ENCODE measurements around the gene TBC1D19.
A peak's percentile ranks its signal among the peaks of the same experiment; 100 is the strongest.
"Not testable (repeated sequence)": the region's sequence is repeated elsewhere in the genome, so short reads cannot be mapped to it uniquely, and the experiment has no call there.

The TBC1D19 gene

GRCh38 chr4:26574563-26574962 is 9.3 kb upstream of the TBC1D19 start:
- no peak for DNase-seq (ENCODE audit: extremely low read depth, insufficient read length)
- H3K27me3 ChIP-seq (replicated peaks; ENCODE audit: control insufficient read depth, insufficient read depth, low read length) = no peaks in the 10 kb centered on the region
- H3K4me3 ChIP-seq (replicated peaks; ENCODE audit: low read depth, low read length) = no peak overlapping the region
- no peak for TF ChIP-seq CTCF (IDR thresholded peaks at IDR 0.05; ENCODE audit: insufficient read depth, low read length, poor library complexity, severe bottlenecking)
- H3K36me3 ChIP-seq (ENCODE audit: control insufficient read depth, insufficient read depth, low read length) = no peaks in the 10 kb centered on the region

GRCh38 chr4:26576231-26576739 is 7.6 kb upstream of the TBC1D19 start:
- TF ChIP-seq CTCF (IDR thresholded peaks at IDR 0.05; ENCODE audit: insufficient read depth, low read length, poor library complexity, severe bottlenecking) = no peak
- Histone ChIP-seq H3K36me3 (ENCODE audit: control insufficient read depth, insufficient read depth, low read length) (no peaks in the 10 kb centered on the region), H3K4me3 (replicated peaks; ENCODE audit: low read depth, low read length) (no peak overlapping the region), H3K27me3 (replicated peaks; ENCODE audit: control insufficient read depth, insufficient read depth, low read length) (no peaks in the 10 kb centered on the region)
- no peak for DNase-seq (ENCODE audit: extremely low read depth, insufficient read length)

DNA sequence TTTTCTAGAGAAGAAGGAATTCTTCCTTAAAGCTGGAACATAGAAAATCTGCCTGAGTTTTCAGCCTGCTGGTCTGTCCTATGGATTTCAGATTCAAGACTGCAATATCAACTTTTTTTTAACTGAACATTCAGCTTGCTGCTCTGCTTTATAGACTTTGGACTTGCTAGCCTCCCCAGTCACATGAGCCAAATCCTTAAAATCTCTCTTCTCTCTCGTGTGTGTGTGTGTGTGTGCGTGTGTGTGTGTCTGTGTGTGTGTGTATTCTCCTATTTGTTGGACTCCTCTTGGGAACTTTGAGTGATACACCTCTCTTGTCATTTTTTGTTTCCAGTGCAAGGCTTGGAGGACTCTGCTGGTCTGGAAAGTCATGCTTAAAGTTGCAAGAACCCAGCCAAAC is 6.8 kb upstream of the TBC1D19 start:
- no peak for TF ChIP-seq CTCF (IDR thresholded peaks at IDR 0.05; ENCODE audit: insufficient read depth, low read length, poor library complexity, severe bottlenecking)
- no peak overlapping the region for H3K4me3 ChIP-seq (replicated peaks; ENCODE audit: low read depth, low read length)
- no peaks in the 10 kb centered on the region for H3K27me3 ChIP-seq (replicated peaks; ENCODE audit: control insufficient read depth, insufficient read depth, low read length)
- no peaks in the 10 kb centered on the region for H3K36me3 ChIP-seq (ENCODE audit: control insufficient read depth, insufficient read depth, low read length)
- no peak for DNase-seq (ENCODE audit: extremely low read depth, insufficient read length)

DNA sequence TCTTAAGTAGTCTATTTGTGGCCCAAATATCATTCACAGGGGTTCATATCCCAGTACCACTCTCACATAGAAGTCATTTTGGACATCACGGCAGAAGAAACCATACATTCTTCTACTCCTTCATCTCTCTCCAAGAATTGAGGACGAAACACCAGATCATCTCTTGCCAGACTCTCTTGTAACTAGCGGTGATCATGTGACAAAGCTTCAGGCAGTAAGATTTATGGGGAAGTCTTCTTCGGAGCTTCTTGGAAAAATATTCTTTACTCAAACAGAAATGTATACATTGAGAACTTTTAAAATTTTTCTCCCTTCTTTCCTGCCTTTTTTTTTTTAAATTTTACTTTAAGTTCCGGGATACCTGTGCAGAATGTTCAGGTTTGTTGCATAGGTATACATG is 4.7 kb upstream of the TBC1D19 start:
- no peak for DNase-seq (ENCODE audit: extremely low read depth, insufficient read length)
- no peak overlapping the region for H3K4me3 ChIP-seq (replicated peaks; ENCODE audit: low read depth, low read length)
- TF ChIP-seq CTCF (IDR thresholded peaks at IDR 0.05; ENCODE audit: insufficient read depth, low read length, poor library complexity, severe bottlenecking) = no peak

DNA sequence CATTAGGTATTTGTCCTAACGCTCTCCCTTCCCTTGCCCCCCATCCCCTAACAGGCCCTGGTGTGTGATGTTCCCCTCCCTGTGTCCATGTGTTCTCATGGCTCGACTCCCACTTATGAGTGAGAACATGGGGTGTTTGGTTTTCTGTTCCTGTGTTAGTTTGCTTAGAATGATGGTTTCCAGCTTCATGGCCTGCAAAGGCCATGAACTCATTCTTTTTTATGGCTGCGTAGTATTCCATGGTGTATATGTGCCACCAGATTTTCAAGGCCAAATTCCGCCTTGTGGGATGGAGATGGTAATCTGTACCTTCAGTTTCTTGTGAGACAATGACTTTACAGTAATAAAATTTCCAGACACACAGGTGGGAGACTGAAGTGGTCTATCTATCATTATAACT is 2.5 kb upstream of the TBC1D19 start:
- DNase-seq (ENCODE audit: extremely low read depth, insufficient read length); H3K36me3 ChIP-seq (ENCODE audit: control insufficient read depth, insufficient read depth, low read length); H3K4me3 ChIP-seq (replicated peaks; ENCODE audit: low read depth, low read length); H3K27me3 ChIP-seq (replicated peaks; ENCODE audit: control insufficient read depth, insufficient read depth, low read length): not testable (repeated sequence)

More for the DNA sequence above, 4.7 kb upstream of the TBC1D19 start:
- H3K36me3 ChIP-seq (ENCODE audit: control insufficient read depth, insufficient read depth, low read length) = no peaks in the 10 kb centered on the region
- no peaks in the 10 kb centered on the region for H3K27me3 ChIP-seq (replicated peaks; ENCODE audit: control insufficient read depth, insufficient read depth, low read length)

DNA sequence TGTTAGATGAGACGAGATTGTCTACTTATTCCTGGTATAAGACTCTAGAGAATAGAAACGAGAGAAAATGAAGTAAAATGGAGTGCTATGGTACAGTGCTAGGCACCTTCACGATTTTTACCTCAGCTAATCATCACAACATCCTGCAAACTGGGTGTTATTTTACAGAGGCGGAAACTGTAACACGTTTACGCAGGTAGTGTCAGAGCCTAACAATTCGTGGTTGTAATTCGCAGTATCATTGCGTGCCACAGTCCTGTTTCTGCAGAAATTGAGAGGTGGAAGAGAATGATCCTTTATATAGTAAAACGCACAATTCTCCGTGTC is 383 bp upstream of the TBC1D19 start:
- DNase-seq (ENCODE audit: extremely low read depth, insufficient read length) = no peak
- H3K27me3 ChIP-seq (replicated peaks; ENCODE audit: control insufficient read depth, insufficient read depth, low read length) = no peaks in the 10 kb centered on the region
- H3K4me3 ChIP-seq (replicated peaks; ENCODE audit: low read depth, low read length) = peak overlapping the region; percentile 75
- no peak for TF ChIP-seq CTCF (IDR thresholded peaks at IDR 0.05; ENCODE audit: insufficient read depth, low read length, poor library complexity, severe bottlenecking)
- no peaks in the 10 kb centered on the region for H3K36me3 ChIP-seq (ENCODE audit: control insufficient read depth, insufficient read depth, low read length)
